GM23248 (cell line): ENCODE measurements around the gene ASMT. TPM values are rescaled to one million over a fixed set of nuclear protein-coding genes. Genes with fewer than 3 reads are reported as not detected.
"Not testable (repeated sequence)": the region's sequence is repeated elsewhere in the genome, so short reads cannot be mapped to it uniquely, and the experiment has no call there.

Experiments used
- DNase-seq: peaks from one replicate; pipeline ENCODE4 v3.0.0-alpha.2; 2015
- H2AFZ ChIP-seq: fragments of 200-600 bp; sonication (generic); 2 replicates; pipeline ENCODE4 v1.6.1; 2016; ENCODE audit warnings: antibody characterized with exemption
- H3F3A ChIP-seq: fragments of 200-600 bp; sonication (generic); 2 replicates; pipeline ENCODE4 v1.6.1; 2016; ENCODE audit warnings: mild to moderate bottlenecking, antibody characterized with exemption, mixed run types; ENCODE audit not compliant: insufficient read depth
- H3K27ac ChIP-seq: fragments of 200-600 bp; sonication (generic); 2 replicates; pipeline ENCODE4 v1.5.1; 2016; ENCODE audit warnings: mild to moderate bottlenecking
- H3K27me3 ChIP-seq: fragments of 200-600 bp; sonication (generic); replicated peaks from 2 replicates; pipeline ENCODE4 v1.6.1; 2016; ENCODE audit warnings: mild to moderate bottlenecking; ENCODE audit not compliant: insufficient read depth
- H3K36me3 ChIP-seq: fragments of 200-600 bp; sonication (generic); 2 replicates; pipeline ENCODE4 v1.6.1; 2016; ENCODE audit warnings: low read depth, mild to moderate bottlenecking
- H3K4me1 ChIP-seq: fragments of 200-600 bp; sonication (generic); 2 replicates; pipeline ENCODE4 v1.6.1; 2016; ENCODE audit warnings: mild to moderate bottlenecking; ENCODE audit not compliant: insufficient read depth
- H3K4me2 ChIP-seq: fragments of 200-600 bp; sonication (generic); one replicate; pipeline ENCODE4 v1.6.1; 2016; ENCODE audit warnings: mild to moderate bottlenecking; ENCODE audit not compliant: unreplicated experiment
- H3K4me3 ChIP-seq: fragments of 200-600 bp; sonication (generic); 2 replicates; pipeline ENCODE4 v1.5.1; 2016; ENCODE audit warnings: mild to moderate bottlenecking
- H3K79me2 ChIP-seq: fragments of 200-600 bp; sonication (generic); 2 replicates; pipeline ENCODE4 v1.6.1; 2016; ENCODE audit warnings: mild to moderate bottlenecking; ENCODE audit not compliant: insufficient read depth
- H3K9ac ChIP-seq: fragments of 200-600 bp; sonication (generic); 2 replicates; pipeline ENCODE4 v1.6.1; 2016; ENCODE audit warnings: mild to moderate bottlenecking
- H3K9me2 ChIP-seq: fragments of 200-600 bp; sonication (generic); 2 replicates; pipeline ENCODE4 v1.6.1; 2016; ENCODE audit warnings: mixed run types, mild to moderate bottlenecking, moderate library complexity; ENCODE audit not compliant: insufficient read depth
- H3K9me3 ChIP-seq: fragments of 200-600 bp; sonication (generic); one replicate; pipeline ENCODE4 v1.6.1; 2017; ENCODE audit warnings: low read depth
- H4K20me1 ChIP-seq: fragments of 200-600 bp; sonication (generic); 2 replicates; pipeline ENCODE4 v1.6.0; 2016; ENCODE audit not compliant: insufficient read depth
- EZH2 ChIP-seq: fragments of 200-600 bp; sonication (generic); IDR thresholded peaks from 2 replicates; pipeline ENCODE4 v1.6.1; 2018; ENCODE audit warnings: antibody characterized with exemption, mild to moderate bottlenecking; ENCODE audit not compliant: insufficient read depth, poor library complexity, severe bottlenecking
- EZH2phosphoT487 ChIP-seq: fragments of 200-600 bp; sonication (generic); IDR thresholded peaks from 2 replicates; pipeline ENCODE4 v1.6.1; 2018; ENCODE audit warnings: antibody characterized with exemption, moderate library complexity, mild to moderate bottlenecking, low read depth; ENCODE audit not compliant: insufficient read depth
- WGBS, 2 experiments: methylation state at CpG; one replicate each; pipeline ENCODE4 v1.1.6; 2015 to 2017; ENCODE audit warnings: low lambda C conversion rate in 2 of 2, low coverage in 1 of 2; ENCODE audit errors: missing lambda C conversion rate in 2 of 2; 5-methylcytosine and 5-hydroxymethylcytosine counted together
- in situ Hi-C: fragments of 300-500 bp; cut with MboI; formaldehyde crosslinking; loops from 2 replicates; pipeline ENCODE4 v1.15.0; 2020
- polyA plus RNA-seq: library from polyadenylated mRNA; unstranded; fragments of >200 nt; fragmentation: Nextera tagmentation; extraction: Ambion mirVana; gene quantifications from 2 replicates; pipeline ENCODE4 v1.2.1, GENCODE V29; 2016
- total RNA-seq: library from RNA; depleted of rRNA; stranded (reverse); fragments of >200 nt; shearing (Covaris generic); gene quantifications from 2 replicates; pipeline ENCODE4 v1.2.3, GENCODE V29; 2014; rRNA removed

ASMT gene, protein sequence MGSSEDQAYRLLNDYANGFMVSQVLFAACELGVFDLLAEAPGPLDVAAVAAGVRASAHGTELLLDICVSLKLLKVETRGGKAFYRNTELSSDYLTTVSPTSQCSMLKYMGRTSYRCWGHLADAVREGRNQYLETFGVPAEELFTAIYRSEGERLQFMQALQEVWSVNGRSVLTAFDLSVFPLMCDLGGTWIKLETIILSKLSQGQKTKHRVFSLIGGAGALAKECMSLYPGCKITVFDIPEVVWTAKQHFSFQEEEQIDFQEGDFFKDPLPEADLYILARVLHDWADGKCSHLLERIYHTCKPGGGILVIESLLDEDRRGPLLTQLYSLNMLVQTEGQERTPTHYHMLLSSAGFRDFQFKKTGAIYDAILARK
- total RNA-seq (not detected in 2 replicates), polyA plus RNA-seq (not detected in 2 replicates)

DNA sequence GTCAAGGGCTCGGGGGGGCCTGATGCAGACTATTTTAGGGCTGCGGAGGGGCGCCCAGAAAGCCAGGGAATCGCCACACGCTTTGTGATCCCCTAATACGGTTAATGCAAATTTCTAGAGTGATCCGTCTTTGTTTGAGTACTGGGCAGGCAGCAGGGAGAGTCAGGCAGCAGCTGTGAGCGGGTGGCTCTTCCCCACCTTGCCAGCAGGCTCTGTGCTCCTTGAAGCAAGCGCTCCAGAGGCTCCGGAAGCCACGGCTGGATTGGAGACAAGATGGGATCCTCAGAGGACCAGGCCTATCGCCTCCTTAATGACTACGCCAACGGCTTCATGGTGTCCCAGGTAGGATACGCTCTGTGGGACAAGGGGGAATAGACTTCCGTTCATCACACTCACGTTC, at the start of gene ASMT:
Gene ASMT (plus strand): TSS at position 133 of the 400 bp plus-strand sequence. CDS start 141 bp downstream, at position 274.
- H3F3A ChIP-seq = no peaks in the 10 kb centered on the region
- no peaks in the 10 kb centered on the region for H3K9me3 ChIP-seq
- in situ Hi-C loops = no loop called here
- H3K27ac ChIP-seq = no peak within 1 kb of the TSS
- TF ChIP-seq EZH2 = no peak
- TF ChIP-seq EZH2phosphoT487 = no peak
- no peaks in the 10 kb centered on the region for H3K4me1 ChIP-seq
- DNase-seq = no peak
- no peaks in the 10 kb centered on the region for H3K79me2 ChIP-seq
- H4K20me1 ChIP-seq = no peaks in the 10 kb centered on the region
- no peak within 1 kb of the TSS for H3K4me3 ChIP-seq
- no peaks in the 10 kb centered on the region for H3K9me2 ChIP-seq
- H3K27me3 ChIP-seq = no peaks in the 10 kb centered on the region
- no peaks in the 10 kb centered on the region for H3K36me3 ChIP-seq
- H3K9ac ChIP-seq = no peak within 1 kb of the TSS
- H3K4me2 ChIP-seq = no peak within 1 kb of the TSS
- WGBS, 2 experiments = 58 to 59% methylated on average over 17 of the region's 17 CpGs
- H2AFZ ChIP-seq = no peak within 1 kb of the TSS

DNA sequence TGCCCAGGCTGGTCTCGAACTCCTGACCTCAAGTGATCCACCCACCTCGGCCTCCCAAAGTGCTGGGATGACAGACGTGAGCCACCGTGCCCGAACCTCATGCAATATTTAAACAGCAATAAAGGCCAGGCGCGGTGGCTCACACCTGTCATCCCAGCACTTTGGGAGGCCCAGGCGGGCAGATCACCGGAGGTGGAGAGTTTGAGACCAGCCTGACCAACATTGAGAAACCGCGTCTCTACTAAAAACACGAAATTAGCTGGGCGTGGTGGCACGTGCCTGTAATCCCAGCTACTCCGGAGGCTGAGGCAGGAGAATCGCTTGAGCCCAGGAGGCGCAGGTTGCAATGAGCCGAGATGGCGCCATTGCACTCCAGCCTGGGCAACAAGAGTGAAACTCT, 40.7 kb upstream of the ASMT start:
- DNase-seq, H3K79me2 ChIP-seq, H3K27me3 ChIP-seq, H2AFZ ChIP-seq, H3F3A ChIP-seq, H3K9ac ChIP-seq, H3K36me3 ChIP-seq, H3K9me2 ChIP-seq, H3K9me3 ChIP-seq, H4K20me1 ChIP-seq, H3K4me1 ChIP-seq, H3K4me3 ChIP-seq, H3K27ac ChIP-seq, H3K4me2 ChIP-seq, in situ Hi-C loops: not testable (repeated sequence)
- 74 to 78% methylated on average over 19 of the region's 19 CpGs for WGBS, 2 experiments

DNA sequence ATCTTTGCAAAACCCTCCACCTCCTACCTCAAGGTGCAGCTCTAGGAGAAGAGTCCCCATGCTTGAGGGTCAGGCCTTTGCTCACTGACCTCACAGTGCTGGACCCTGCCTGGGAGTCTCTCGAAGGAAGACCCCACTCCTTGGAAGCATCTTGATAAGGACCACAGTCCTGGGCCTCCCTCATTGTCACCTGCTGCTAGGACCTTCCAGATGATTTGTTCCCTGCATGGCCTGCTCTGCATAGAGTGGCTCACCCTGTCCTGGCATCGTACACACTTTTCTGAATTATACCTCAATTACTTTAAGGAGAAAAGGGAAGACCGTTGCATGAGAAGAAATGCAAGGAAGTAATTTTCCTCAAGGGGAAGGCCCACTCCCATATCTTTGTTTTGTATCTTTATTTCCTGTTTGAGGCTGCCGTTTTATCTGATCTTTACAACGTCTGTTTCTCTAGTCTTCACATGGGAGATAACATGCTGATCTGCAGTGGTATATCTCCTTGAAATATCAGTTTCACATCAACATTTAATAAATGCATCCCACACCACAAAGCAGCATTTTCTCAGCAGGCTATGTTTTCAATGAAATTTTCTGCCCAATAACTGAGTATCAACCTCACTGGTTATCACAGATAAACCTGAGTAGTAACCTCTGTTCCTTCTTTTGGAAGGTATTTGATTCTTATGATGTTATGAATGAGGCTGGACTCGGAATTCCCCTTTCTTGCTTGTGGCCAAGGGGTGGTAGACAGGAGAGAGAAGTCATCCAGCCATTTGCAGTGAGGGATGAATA, 38.5 kb upstream of the ASMT start:
- Histone ChIP-seq H3K27ac (no peak overlapping the region), H3K4me3 (no peak overlapping the region), H3K9me2 (no peaks in the 10 kb centered on the region), H3F3A (no peaks in the 10 kb centered on the region), H3K4me1 (no peaks in the 10 kb centered on the region), H3K9me3 (no peaks in the 10 kb centered on the region), H3K36me3 (no peaks in the 10 kb centered on the region), H3K27me3 (no peaks in the 10 kb centered on the region), H3K79me2 (no peaks in the 10 kb centered on the region), H2AFZ (no peak overlapping the region), H3K4me2 (no peak overlapping the region), H3K9ac (no peak overlapping the region), H4K20me1 (no peaks in the 10 kb centered on the region)
- 28 to 36% methylated on average over 6 of the region's 6 CpGs for WGBS, 2 experiments
- in situ Hi-C loops = no loop called here
- TF ChIP-seq EZH2 = no peak
- TF ChIP-seq EZH2phosphoT487 = no peak
- no peak for DNase-seq

DNA sequence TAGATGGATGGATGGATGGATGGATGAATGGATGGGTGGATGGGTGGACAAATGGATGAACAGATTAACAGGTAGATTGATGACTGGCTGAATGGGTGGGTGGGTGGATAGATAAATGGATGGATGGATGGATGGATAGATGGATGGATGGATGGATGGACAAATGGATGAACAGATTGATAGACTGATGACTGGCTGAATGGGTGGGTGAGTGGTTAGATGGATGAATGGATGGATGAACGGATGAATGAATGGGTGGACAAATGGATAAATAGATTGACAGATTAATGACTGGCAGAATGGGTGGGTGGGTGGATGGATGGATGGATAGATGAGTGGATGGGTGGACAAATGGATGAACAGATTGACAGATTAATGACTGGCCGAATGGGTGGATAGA, 37.0 kb upstream of the ASMT start:
- H3K9me2 ChIP-seq = no peaks in the 10 kb centered on the region
- no peak for DNase-seq
- no peaks in the 10 kb centered on the region for H3K27me3 ChIP-seq
- H3K9ac ChIP-seq = no peak overlapping the region
- H3K79me2 ChIP-seq = no peaks in the 10 kb centered on the region
- H3K4me3 ChIP-seq = no peak overlapping the region
- no peaks in the 10 kb centered on the region for H3K4me1 ChIP-seq
- H4K20me1 ChIP-seq = no peaks in the 10 kb centered on the region
- H3K36me3 ChIP-seq = no peaks in the 10 kb centered on the region
- 17 to 21% methylated on average over 2 of the region's 2 CpGs for WGBS, 2 experiments
- no peak overlapping the region for H3K27ac ChIP-seq
- TF ChIP-seq EZH2phosphoT487 (no peak), EZH2 (no peak)
- in situ Hi-C loops = no loop called here
- no peaks in the 10 kb centered on the region for H3F3A ChIP-seq
- H3K9me3 ChIP-seq = no peaks in the 10 kb centered on the region
- H3K4me2 ChIP-seq = no peak overlapping the region
- H2AFZ ChIP-seq = no peak overlapping the region
